GM04504 (cell line): ENCODE measurements around the gene TMEM267.
"Not testable (repeated sequence)": the region's sequence is repeated elsewhere in the genome, so short reads cannot be mapped to it uniquely, and the experiment has no call there.

Experiments
- DNase-seq: peaks from one replicate; pipeline ENCODE4 v3.0.0-alpha.2; 2012; ENCODE audit warnings: low read depth

The TMEM267 gene, protein sequence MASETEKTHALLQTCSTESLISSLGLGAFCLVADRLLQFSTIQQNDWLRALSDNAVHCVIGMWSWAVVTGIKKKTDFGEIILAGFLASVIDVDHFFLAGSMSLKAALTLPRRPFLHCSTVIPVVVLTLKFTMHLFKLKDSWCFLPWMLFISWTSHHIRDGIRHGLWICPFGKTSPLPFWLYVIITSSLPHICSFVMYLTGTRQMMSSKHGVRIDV

GRCh38 chr5:43483298-43484105 lies at the start of gene TMEM267:
TMEM267 (minus strand) TSS chr5:43483865; CDS start chr5:43453969, 29,896 bp downstream.
- peak; percentile 85 for DNase-seq

GRCh38 chr5:43530648-43531047 lies 47.0 kb upstream of the TMEM267 start:
- DNase-seq = no peak

- DNase-seq = peak; percentile 27
These were observed 40.0 kb upstream of the TMEM267 start for GRCh38 chr5:43523662-43524072.

DNA sequence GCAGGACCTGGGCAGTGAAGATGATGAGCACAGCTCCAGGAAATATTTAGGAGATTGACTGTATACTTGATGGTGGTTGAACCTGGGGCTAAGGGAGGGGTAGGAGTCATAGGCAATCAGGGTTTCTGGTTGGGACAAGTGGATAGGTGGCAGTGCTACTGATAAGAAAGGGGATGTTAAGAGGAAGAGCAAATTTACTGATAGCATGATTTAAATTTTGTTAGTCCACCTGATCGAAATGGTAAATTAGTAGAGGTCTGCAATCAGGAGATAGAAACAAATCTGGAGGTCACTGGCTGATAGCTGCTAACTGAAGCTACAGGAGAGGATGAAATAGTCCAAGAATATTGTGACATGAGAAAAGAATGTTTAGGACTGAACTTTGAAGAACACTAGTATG lies 37.0 kb upstream of the TMEM267 start:
- no peak for DNase-seq

- DNase-seq = no peak
These were observed 32.0 kb upstream of the TMEM267 start for GRCh38 chr5:43515678-43516048.

- peak; percentile 87 for DNase-seq
These were observed 31.4 kb upstream of the TMEM267 start, which contains the start of gene C5orf34 for GRCh38 chr5:43514816-43515677. C5orf34 (minus strand) TSS chr5:43515148; CDS start chr5:43509339, 5,809 bp downstream.

GRCh38 chr5:43514471-43514815 lies 30.8 kb upstream of the TMEM267 start:
- DNase-seq = peak; percentile 42

DNA sequence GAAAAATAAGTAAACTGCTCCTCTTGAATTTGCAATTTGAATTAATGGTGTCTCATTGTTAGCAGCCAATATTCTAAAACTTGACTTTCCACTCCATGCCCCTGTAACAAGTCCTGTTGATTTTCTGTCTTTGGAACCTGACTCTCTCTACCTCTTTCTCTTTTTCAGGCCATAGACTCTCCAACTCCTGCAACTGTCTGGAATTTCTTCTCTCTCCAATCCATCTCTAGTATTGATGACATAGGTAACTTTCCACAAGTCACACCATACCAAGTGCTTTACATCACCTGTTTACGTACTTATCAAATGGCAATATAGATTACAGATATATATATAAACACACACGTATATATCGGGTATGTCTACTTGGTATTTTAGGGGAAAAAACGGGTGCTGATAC lies 30.4 kb upstream of the TMEM267 start:
- no peak for DNase-seq

GRCh38 chr5:43511062-43511461 lies 27.4 kb upstream of the TMEM267 start:
- not testable (repeated sequence) for DNase-seq

DNA sequence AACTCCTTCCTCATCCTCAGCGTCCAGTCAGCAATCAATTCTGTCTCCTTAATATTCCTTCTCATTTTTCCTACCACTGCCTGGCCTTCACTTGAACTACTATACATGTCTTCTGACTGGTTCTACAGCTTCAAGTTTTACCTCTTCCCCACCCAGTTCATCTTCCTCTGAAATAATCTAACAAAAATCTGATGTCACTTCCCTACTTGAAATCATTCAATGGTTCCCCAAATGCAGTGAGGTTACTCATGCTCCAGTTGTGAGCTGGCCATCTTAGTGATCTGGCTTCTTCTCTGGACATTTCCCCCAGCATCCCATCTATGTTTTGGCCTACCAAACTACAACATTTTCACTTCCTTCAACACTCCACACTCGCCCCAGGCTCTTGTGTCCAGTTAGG lies 14.9 kb upstream of the TMEM267 start:
- DNase-seq = no peak

GRCh38 chr5:43497311-43498104 lies 13.8 kb upstream of the TMEM267 start:
- no peak for DNase-seq

DNA sequence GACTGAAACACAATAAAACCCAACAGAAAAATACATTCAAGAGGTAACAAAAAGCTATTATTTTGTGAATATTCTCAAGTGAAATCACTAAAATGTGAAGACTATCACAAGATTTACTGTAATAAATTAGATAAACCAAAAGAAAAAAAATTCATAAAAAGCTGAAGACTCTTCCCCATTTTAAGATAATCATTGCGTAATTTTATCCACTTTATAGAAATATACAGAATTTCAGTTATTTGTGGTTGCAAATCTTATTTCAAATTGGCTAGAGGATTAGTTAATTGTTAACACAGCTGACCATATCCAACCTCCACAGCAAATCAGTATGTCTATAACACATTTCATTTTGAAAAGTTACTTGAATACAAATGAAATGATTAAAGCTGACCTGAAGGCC lies 7.7 kb upstream of the TMEM267 start:
- no peak for DNase-seq

DNA sequence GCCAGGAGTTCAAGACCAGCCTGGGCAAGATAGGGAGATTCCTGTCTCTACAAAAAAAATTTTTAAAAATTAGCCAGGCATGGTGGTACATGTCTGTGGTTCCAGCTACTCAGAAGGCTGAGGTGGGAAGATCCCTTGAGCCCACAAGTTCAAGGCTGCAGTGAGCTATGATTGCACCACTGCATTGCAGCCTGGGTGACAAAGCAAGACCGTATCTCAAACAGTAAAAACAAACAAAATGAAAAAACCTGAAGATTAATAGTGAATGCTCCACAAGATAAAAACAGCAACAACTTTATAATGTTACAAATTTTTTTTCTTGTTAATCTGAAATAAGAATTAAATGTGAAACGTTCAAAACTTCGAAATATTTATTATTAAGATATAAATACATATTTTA lies 2.7 kb upstream of the TMEM267 start:
- no peak for DNase-seq

GRCh38 chr5:43485406-43485805 lies 1.7 kb upstream of the TMEM267 start:
- no peak for DNase-seq

DNA sequence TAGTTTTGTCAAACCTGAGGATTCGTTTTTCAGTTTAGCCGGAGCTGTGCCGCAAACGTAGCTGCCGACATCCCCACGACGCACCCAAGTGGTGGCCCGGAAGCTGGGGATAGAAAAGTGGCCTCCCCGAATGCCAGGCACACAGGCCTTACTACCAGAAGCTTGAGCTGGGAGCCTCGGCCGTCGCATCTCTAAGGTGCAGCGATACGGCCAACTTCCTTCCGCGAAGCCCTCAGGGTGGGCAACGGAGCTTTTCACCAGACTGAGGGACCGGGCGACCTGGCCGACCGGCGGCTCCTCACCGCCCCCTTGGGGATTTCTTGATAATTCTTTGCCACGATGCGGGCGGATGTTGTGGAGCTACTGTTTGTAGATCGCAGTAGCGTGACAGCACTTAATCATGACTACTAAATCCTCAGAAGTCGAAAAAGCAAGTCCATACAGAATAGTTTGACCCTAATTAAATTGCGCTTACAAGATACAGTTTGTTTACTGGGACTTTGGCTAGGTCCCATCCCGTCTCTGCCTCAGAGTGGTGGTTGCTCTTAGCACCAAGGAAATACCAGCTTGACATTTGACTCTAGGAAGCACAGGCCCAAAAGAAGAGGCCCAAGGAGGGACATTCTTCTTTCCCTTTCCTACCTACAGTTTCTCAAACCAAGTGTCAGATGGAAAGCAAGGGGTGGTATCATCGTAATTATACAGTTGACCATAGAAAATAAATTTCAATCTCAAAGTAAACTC lies 613 bp upstream of the TMEM267 start:
- DNase-seq = peak; percentile 70

GRCh38 chr5:43482490-43483297 lies 971 bp downstream of the TMEM267 start:
- DNase-seq = peak; percentile 3

DNA sequence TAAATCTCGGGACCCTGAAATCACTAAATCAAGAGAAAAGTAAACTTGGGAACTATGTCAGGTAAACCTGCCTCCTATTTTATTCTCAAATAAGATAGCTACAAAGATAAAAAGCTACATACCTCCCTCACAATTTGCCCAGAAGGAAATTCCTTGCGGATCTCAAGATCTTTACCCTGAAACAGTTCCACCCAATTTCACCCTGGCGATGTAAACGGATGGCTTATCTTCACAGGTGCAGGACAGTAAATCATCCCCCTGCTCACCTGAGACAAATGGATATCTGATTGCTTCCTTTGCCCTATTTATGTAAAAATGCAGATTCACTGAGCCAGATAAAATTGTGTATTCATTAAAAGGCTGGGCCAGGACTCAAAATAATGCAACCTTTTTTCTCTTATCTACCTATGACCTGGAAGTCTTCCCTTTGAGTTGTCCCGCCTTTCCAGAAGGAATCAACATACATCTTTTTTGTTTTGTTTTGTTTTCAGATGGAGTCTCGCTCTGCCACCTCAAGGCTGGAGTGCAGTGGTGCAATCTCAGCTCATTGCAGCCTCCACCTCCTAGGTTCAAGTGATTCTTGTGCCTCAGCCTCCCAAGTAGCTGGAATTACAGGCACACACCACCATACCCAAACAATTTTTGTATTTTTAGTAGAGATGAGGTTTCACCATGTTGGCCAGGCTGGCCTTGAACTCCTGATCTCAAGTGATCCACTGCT lies 13.8 kb downstream of the TMEM267 start:
- DNase-seq = no peak

DNA sequence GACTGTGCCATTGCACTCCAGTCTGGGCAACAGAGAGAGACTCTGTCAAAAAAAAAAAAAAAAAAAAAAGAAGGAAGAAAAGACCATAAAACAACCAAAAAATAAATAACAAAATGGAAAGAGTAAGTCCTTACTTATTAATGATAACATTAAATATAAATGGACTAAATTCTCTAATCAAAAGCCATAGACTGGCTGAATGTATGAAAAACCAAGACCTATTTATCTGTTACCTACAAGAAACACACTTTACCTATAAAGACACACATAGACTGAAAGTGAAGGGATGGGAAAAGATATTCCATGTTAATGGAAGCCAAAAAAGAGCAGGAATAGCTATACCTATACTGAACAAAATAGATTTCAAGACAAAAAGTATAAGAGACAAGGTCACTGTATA lies 16.6 kb downstream of the TMEM267 start:
- DNase-seq = no peak

GRCh38 chr5:43465455-43465854 lies 18.2 kb downstream of the TMEM267 start:
- not testable (repeated sequence) for DNase-seq

DNA sequence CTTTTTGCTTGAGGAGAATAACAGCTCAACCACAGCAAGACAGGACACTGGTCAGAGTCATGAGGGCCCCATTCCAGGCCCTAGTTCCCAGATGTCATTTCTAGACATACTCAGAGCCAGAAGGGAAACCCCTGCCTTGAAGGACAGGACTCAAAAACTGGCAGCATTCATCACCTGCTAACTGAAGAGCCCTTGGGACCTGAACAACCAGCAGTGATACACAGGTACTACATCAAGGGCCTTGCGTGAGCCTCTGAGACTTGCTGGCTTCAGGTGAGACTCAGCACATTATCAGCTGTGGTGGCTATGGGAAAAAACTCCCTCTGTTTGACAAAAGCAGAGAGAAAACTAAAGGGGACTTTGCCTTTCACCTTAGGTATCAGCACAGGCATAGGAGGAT lies 22.6 kb downstream of the TMEM267 start:
- DNase-seq = no peak
